Adrenal gland (tissue), 12 donors: Measurements from ENCODE around the gene DNAH8. TPM values are rescaled to one million over a fixed set of nuclear protein-coding genes. Genes with fewer than 3 reads are reported as not detected.

Experiments used
- DNase-seq, 7 donors: peaks; one replicate each; pipeline ENCODE4 v3.0.0-alpha.2; 2019 to 2020
- H3K27ac ChIP-seq, 5 donors: fragments of 200-600 bp; sonication (generic) in 4 of 5; 1 replicate in 3 of 5; 2 replicates in 2 of 5; pipeline versions ENCODE4 v1.5.1 to v1.8.0; 2016 to 2020; ENCODE audit warnings: mild to moderate bottlenecking in 1 of 5
- H3K27me3 ChIP-seq: fragments of 200-600 bp; 2 replicates; pipeline ENCODE4 v1.8.0; 2021
- H3K36me3 ChIP-seq, 2 donors: fragments of 200-600 bp; replicated peaks in 1 of 2; 1 replicate in 1 of 2; 2 replicates in 1 of 2; pipeline versions ENCODE4 v1.5.1 to v1.8.0; 2018 to 2022
- H3K4me1 ChIP-seq, 2 donors: fragments of 200-600 bp; replicated peaks in 1 of 2; 1 replicate in 1 of 2; 2 replicates in 1 of 2; pipeline versions ENCODE4 v1.5.1 to v1.8.0; 2018 to 2021
- H3K4me3 ChIP-seq, 4 donors: fragments of 200-600 bp; sonication (generic) in 3 of 4; one replicate each; pipeline ENCODE4 v1.5.1; 2016 to 2018
- H3K9me3 ChIP-seq, 3 donors: fragments of 200-600 bp; sonication (generic) in 1 of 3; replicated peaks in 1 of 3; 1 replicate in 2 of 3; 2 replicates in 1 of 3; pipeline versions ENCODE4 v1.5.1 to v1.8.0; 2016 to 2021
- CTCF ChIP-seq, 6 experiments: fragments of 450-650 bp in 4 of 6; fragments of 200-600 bp in 2 of 6; sonication (generic) in 1 of 6; IDR thresholded peaks; 1 replicate in 5 of 6; 2 replicates in 1 of 6; pipeline versions ENCODE4 v1.5.1 to v1.8.0; 2016 to 2021; ENCODE audit warnings: antibody characterized with exemption in 6 of 6, mild to moderate bottlenecking in 2 of 6, moderate library complexity in 1 of 6
- POLR2A ChIP-seq, 2 donors: fragments of 450-650 bp; IDR thresholded peaks; one replicate each; pipeline ENCODE4 v1.6.1; 2017; ENCODE audit warnings: antibody characterized with exemption in 2 of 2, mild to moderate bottlenecking in 2 of 2, moderate library complexity in 1 of 2
- WGBS, 4 donors: extraction: QIAGEN DNeasy Blood & Tissue Kit in 2 of 4; methylation state at CpG; one replicate each; pipeline versions ENCODE4 v1.1.5 to v1.1.7; 2013 to 2017; 5-methylcytosine and 5-hydroxymethylcytosine counted together
- intact Hi-C, 2 donors: fragments of 100-400 bp; cut with DNase I; formaldehyde crosslinking; loops; one replicate each; pipeline versions ENCODE4 v1.14.1 to v1.15.0; 2022 to 2023
- polyA plus RNA-seq, 3 donors: library from polyadenylated mRNA; stranded (reverse); fragments of 200-250 nt in 2 of 3; fragments of 350-450 nt in 1 of 3; fragmentation: Illumina TruSeq in 1 of 3; extraction: RNeasy Lipid Tissue Mini Kit (QIAGEN cat#74804) in 1 of 3; gene quantifications; one replicate each; pipeline ENCODE4 v1.2.3, GENCODE V29; 2013 to 2014
- total RNA-seq, 9 donors: library from RNA; depleted of rRNA in 4 of 9; stranded (reverse); fragments of >200 nt in 4 of 9; fragments of 120-200 nt in 1 of 9; fragmentation: NEBNext Ultra II Directional in 1 of 9; extraction: Animal tissue kit (Norgen Biotek cat#: 25700) in 1 of 9; gene quantifications; one replicate each; pipeline versions ENCODE4 v1.1.0 to v1.2.4, GENCODE V29; 2013 to 2023
- donor health status: healthy with polysubstance abuse.
- donor health status: Bipolar disorder and iron deficiency.
- donor health status: DM: yes; HTN: yes; CAD: no.
- donor health status: DM: no; HTN: no; CAD: no.
- donor health status: DM: no; HTN: no; CAD: no.
- donor health status: DM: yes; HTN: yes; CAD: no.

Gene DNAH8
- total and polyA plus RNA-seq, 12 donors: under 0.01 to 0.02 TPM; not detected in 10

GRCh38 chr6:39056681-39057080, 341.6 kb downstream of the DNAH8 start:
- WGBS, 4 donors: 83 to 89% (median 85%) methylated on average over 9 of the region's 9 CpGs
- Histone ChIP-seq H3K27me3 (no peaks in the 10 kb centered on the region), H3K27ac (no peak overlapping the region), H3K4me1 (no peaks in the 10 kb centered on the region), H3K36me3 (no peaks in the 10 kb centered on the region), H3K4me3 (no peak overlapping the region), H3K9me3 (no peaks in the 10 kb centered on the region)
- intact Hi-C loops: no loop called here
- TF ChIP-seq POLR2A (IDR thresholded peaks at IDR 0.05): no peak
- no peak for TF ChIP-seq CTCF (IDR thresholded peaks at IDR 0.05)
- DNase-seq: no peak

GRCh38 chr6:39057251-39058155, 342.4 kb downstream of the DNAH8 start:
- Histone ChIP-seq H3K4me3 (no peak overlapping the region), H3K9me3 (no peaks in the 10 kb centered on the region), H3K27me3 (no peaks in the 10 kb centered on the region), H3K4me1 (no peaks in the 10 kb centered on the region), H3K27ac (no peak overlapping the region), H3K36me3 (no peaks in the 10 kb centered on the region)
- intact Hi-C loops: no loop called here
- TF ChIP-seq POLR2A (IDR thresholded peaks at IDR 0.05) (no peak), CTCF (IDR thresholded peaks at IDR 0.05) (no peak)
- 62 to 81% (median 72%) methylated on average over 9 to 17 of the region's 17 CpGs for WGBS, 4 donors
- DNase-seq: no peak

- H3K9me3 ChIP-seq: no peaks in the 10 kb centered on the region
- DNase-seq: no peak
- intact Hi-C loops: no loop called here
- H3K27me3 ChIP-seq: no peaks in the 10 kb centered on the region
- no peak overlapping the region for H3K27ac ChIP-seq
- H3K4me1 ChIP-seq: no peaks in the 10 kb centered on the region
- H3K4me3 ChIP-seq: no peak overlapping the region
- TF ChIP-seq CTCF (IDR thresholded peaks at IDR 0.05) (no peak), POLR2A (IDR thresholded peaks at IDR 0.05) (no peak)
- WGBS, 4 donors: 70 to 84% (median 78%) methylated on average over 6 of the region's 6 CpGs
- no peaks in the 10 kb centered on the region for H3K36me3 ChIP-seq
Observed at GRCh38 chr6:39058471-39059147, 343.5 kb downstream of the DNAH8 start.

DNA sequence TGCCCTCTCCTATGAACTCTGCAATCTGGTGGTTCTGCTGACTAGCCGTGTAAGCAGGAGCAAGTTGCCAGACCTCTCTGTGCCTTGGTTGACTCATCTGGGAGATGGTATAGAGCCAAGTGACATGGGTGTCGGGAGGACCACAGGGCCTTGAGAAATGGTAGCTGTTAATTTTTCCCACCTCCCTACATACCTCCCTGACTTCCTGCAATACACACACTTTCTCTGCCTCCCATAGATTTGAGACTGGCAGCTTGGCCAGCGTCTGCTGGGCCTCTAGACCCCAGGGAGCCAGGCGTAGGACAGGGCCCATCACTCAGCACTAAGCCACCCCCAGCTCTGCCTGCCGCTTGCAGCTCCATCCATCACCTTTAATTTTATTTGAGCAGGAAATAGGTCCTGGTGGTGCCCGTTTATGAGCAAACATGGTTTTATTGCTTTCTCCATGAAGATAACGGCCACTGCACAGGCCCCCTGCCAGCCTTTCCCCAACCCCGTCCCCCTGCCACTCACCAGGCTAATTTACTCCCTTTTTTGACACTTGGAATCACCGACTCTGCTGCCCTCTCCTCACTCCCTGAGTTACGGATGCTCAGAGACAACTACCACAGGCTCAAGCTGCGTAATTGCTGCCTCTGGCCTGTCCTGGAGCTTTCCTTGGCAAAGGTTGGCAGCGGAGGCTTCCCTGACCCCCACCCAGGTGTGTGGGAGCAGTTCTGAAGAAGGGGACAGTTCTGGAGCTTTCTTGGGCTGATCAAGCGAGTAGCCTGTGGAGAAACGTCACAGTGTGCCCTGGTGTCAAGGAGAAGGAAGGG, 344.6 kb downstream of the DNAH8 start:
- no peak for DNase-seq
- no peak overlapping the region for H3K4me3 ChIP-seq
- H3K36me3 ChIP-seq: no peaks in the 10 kb centered on the region
- 64 to 70% (median 66%) methylated on average over 12 to 14 of the region's 14 CpGs for WGBS, 4 donors
- intact Hi-C loops: no loop called here
- H3K4me1 ChIP-seq: no peaks in the 10 kb centered on the region
- H3K9me3 ChIP-seq: no peaks in the 10 kb centered on the region
- TF ChIP-seq POLR2A (IDR thresholded peaks at IDR 0.05) (no peak), CTCF (IDR thresholded peaks at IDR 0.05) (no peak)
- H3K27ac ChIP-seq: no peak overlapping the region
- no peaks in the 10 kb centered on the region for H3K27me3 ChIP-seq
